Progenitor cell of endocrine pancreas (in vitro differentiated cells): Measurements from ENCODE around the gene PNCK. TPM values are rescaled to one million over a fixed set of nuclear protein-coding genes. Genes with fewer than 3 reads are reported as not detected.
"Not testable (repeated sequence)": the region's sequence is repeated elsewhere in the genome, so short reads cannot be mapped to it uniquely, and the experiment has no call there.

ENCODE experiments used
- DNase-seq: peaks from one replicate; pipeline ENCODE4 v3.0.0; 2021; ENCODE audit warnings: low spot score; ENCODE audit not compliant: unreplicated experiment
- H3K27ac Mint-ChIP-seq: 2 replicates; pipeline ENCODE4 v1.8.0; 2021; ENCODE audit warnings: mild to moderate bottlenecking, moderate library complexity, mixed read lengths
- H3K27me3 Mint-ChIP-seq: 2 replicates; pipeline ENCODE4 v1.8.0; 2021; ENCODE audit warnings: mixed read lengths
- H3K36me3 Mint-ChIP-seq: 2 replicates; pipeline ENCODE4 v1.8.0; 2022; ENCODE audit warnings: mixed read lengths; ENCODE audit not compliant: insufficient read depth
- H3K4me1 Mint-ChIP-seq: 2 replicates; pipeline ENCODE4 v1.8.0; 2021; ENCODE audit warnings: low read depth, mixed read lengths
- H3K4me3 Mint-ChIP-seq: 2 replicates; pipeline ENCODE4 v1.8.0; 2021; ENCODE audit warnings: low read depth, mild to moderate bottlenecking, moderate library complexity, mixed read lengths
- H3K9me3 Mint-ChIP-seq: 2 replicates; pipeline ENCODE4 v1.8.0; 2021; ENCODE audit warnings: low read depth, mixed read lengths
- CTCF ChIP-seq: fragments of 200-600 bp; sonication (generic); IDR thresholded peaks from one replicate; pipeline ENCODE4 v1.5.0; 2021; ENCODE audit warnings: antibody characterized with exemption, mild to moderate bottlenecking; ENCODE audit not compliant: unreplicated experiment
- total RNA-seq: library from RNA; stranded (reverse); gene quantifications from 2 replicates; pipeline ENCODE4 v1.2.1, GENCODE V29; 2021

The PNCK gene
- total RNA-seq, 1 donor from 2014 or later = 6.1 TPM

- H3K4me1 Mint-ChIP-seq = peaks cover 5% of the 10 kb centered on the region
- H3K27me3 Mint-ChIP-seq = no peaks in the 10 kb centered on the region
- H3K9me3 Mint-ChIP-seq = peaks cover 10% of the 10 kb centered on the region
- no peak overlapping the region for H3K4me3 Mint-ChIP-seq
- H3K27ac Mint-ChIP-seq = no peak overlapping the region
- no peaks in the 10 kb centered on the region for H3K36me3 Mint-ChIP-seq
- TF ChIP-seq CTCF = no peak
- DNase-seq = no peak
These were observed 11.5 kb upstream of the PNCK start for GRCh38 chrX:153685156-153685536.

DNA sequence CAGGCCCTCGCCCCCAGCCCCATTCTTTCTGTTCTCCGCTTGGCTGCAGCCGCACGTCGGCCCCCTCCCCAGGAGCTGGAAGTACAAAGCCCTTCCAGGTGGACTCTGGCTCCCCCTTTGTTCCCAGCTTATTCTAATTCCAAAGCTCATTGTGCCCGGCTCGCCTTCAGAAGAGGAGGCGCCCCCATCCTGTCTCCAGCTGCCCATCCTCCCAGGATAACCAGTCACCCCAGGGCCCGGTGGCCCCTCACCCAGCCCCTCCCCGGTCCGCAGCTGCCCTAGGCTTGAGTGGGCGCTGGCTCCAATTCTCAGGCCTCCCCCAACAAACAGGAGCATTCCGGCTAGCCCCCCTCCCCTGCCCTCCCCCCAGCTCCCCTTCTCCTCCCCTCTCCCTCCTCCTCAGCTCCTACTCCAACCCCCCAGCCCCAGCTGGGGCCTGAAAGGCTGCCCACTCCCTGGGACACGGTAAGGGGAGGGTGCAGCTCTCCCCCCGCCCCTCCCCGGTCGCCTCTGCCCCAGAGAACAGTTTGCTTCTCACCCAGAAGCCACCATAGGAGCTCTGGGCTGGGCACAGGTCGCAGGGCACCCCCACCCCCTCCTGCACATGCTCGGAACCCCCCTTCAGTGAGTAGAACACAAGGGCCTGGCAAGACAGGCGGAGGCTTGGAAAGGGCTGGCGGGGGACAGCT is 11.0 kb upstream of the PNCK start:
- Mint-ChIP-seq H3K4me1 (peaks cover 5% of the 10 kb centered on the region), H3K36me3 (no peaks in the 10 kb centered on the region), H3K27me3 (no peaks in the 10 kb centered on the region), H3K4me3 (no peak overlapping the region), H3K9me3 (peaks cover 11% of the 10 kb centered on the region), H3K27ac (no peak overlapping the region)
- DNase-seq = no peak
- no peak for TF ChIP-seq CTCF

DNA sequence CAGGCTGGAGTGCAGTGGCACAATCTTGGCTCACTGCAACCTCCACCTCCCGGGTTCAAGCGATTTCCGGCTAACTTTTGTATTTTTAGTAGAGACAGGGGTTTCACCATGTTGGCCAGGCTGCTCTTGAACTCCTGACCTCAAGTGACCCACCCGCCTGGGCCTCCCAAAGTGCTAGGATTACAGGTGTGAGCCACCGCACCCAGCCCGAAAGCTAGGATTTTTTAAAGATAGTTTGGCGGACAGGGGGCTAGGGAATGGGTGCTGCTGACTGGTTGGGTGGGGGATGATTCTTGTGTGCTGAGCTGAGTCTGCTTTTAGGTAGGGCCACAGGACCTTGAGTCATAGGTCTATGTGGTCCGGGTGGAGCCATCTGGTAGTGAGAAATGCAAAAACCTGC is 9.9 kb upstream of the PNCK start:
- not testable (repeated sequence) for H3K27me3 Mint-ChIP-seq, H3K36me3 Mint-ChIP-seq, H3K27ac Mint-ChIP-seq, DNase-seq, H3K4me3 Mint-ChIP-seq, H3K4me1 Mint-ChIP-seq
- H3K9me3 Mint-ChIP-seq = peaks cover 11% of the 10 kb centered on the region

DNA sequence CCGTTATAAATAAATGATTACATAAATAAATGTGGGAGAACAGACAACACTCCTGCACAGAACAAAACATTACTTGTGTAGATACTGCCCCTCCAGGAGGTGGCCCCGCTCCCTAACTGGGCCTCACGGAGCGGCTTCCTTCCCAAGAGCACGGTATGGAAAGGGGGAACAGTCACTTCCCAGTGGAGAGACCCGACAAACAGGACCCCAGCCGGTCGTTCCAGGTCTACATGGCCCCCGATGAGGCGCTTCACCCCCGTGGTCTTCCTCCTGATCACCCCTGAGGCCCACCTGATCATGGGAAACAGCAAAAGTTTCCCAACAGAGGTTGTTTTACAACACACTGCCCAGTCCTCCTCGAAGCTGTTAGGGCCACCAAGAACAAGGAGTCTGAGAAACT is 7.6 kb upstream of the PNCK start:
- peaks cover 11% of the 10 kb centered on the region for H3K9me3 Mint-ChIP-seq
- TF ChIP-seq CTCF = no peak
- H3K36me3 Mint-ChIP-seq = no peaks in the 10 kb centered on the region
- H3K4me1 Mint-ChIP-seq = no peaks in the 10 kb centered on the region
- H3K27ac Mint-ChIP-seq = no peak overlapping the region
- no peak overlapping the region for H3K4me3 Mint-ChIP-seq
- H3K27me3 Mint-ChIP-seq = no peaks in the 10 kb centered on the region
- DNase-seq = no peak

DNA sequence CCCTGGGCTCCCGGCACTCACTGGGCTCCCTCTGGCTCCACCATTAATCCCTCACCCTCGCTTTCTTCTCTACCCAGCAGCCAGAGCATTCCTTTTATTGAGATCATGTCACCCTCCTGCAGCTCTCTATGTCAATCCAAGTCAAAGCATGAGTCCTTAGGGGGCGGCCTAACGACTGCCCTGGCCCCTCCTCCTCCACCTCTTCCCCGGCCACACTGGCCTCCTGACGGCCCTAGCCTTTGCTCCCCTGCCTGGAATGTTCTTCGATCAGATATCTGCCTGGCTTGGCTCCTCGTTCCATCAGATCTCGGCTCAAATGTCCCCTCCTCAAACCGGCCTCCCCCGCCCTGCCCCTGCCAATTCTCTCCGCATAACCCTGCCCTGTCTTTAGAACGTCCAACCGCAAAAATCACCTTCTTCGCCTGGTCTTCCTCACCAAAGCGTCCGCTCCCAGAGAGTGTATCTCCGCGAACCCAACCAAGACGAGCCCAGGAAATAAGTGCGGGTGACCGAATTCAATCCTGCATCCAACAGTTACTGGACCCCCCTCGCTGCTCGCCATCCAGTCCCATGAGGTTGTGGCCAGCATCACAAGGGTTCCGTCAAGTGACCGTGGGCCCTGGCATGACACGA is 722 bp upstream of the PNCK start:
- peaks cover 19% of the 10 kb centered on the region for H3K27me3 Mint-ChIP-seq
- H3K9me3 Mint-ChIP-seq = peaks cover 6% of the 10 kb centered on the region
- no peak for TF ChIP-seq CTCF
- peaks cover 1% of the 10 kb centered on the region for H3K36me3 Mint-ChIP-seq
- H3K4me1 Mint-ChIP-seq = peaks cover 4% of the 10 kb centered on the region
- H3K27ac Mint-ChIP-seq = peak overlapping the region; percentile 31
- peak overlapping the region; percentile 39 for H3K4me3 Mint-ChIP-seq
- DNase-seq = no peak
